ENCODE data around the gene CAMTA2. TPM values are rescaled to one million over a fixed set of nuclear protein-coding genes. Genes with fewer than 3 reads are reported as not detected.
A peak's percentile ranks its signal among the peaks of the same experiment; 100 is the strongest.

Gene CAMTA2
- polyA plus RNA-seq, 2 of the 4 experiments (the other 2 are of a cell fraction), result 12.4 to 30.3 TPM

- peak in 1 of 2 experiments; percentile 44 for DNase-seq (ENCODE audit: low read depth in 1 of 2, low spot score in 1 of 2)
- no peak for FAIRE-seq
- ChIA-PET CTCF (interaction anchor here (1.4 to 4.3 kb wide), 6 partner anchors 11 to 63 kb away, joined by 5 to 23 read pairs (median 12); partner anchors contain the start of gene CAMTA2), POLR2A (interaction anchor here (0.6 to 2.3 kb wide), 3 partner anchors 8 to 239 kb away, joined by 3 to 15 read pairs (median 4); partner anchors contain the start of gene CAMTA2)
- Histone ChIP-seq H3K27ac (peak overlapping the region; percentile 87 to 91), H3K4me2 (peak overlapping the region; percentile 89), H3K4me1 (peaks cover 26% of the 10 kb centered on the region), H3K9me3 (no peaks in the 10 kb centered on the region), H3K4me3 (peak overlapping the region; percentile 95)
- 18% methylated on average over 14 of the region's 14 CpGs for WGBS (ENCODE audit: missing lambda C conversion rate)
- TF ChIP-seq GATA3 (IDR thresholded peaks at IDR 0.05; ENCODE audit: borderline replicate concordance) (no peak), ATOH8 (CRISPR knock-in tag; IDR thresholded peaks at IDR 0.05; ENCODE audit: low read depth) (no peak), RCOR1 (IDR thresholded peaks at IDR 0.05; ENCODE audit: low read depth, low read length) (no peak), EHMT2 (IDR thresholded peaks at IDR 0.05; ENCODE audit: low read depth) (no peak), RAD21 (conservative IDR thresholded peaks at IDR 0.05 in 1 of 2, IDR thresholded peaks at IDR 0.05 in 1 of 2) (no peak), USF2 (IDR thresholded peaks at IDR 0.05) (no peak), SMC3 (IDR thresholded peaks at IDR 0.05) (no peak), TFCP2L1 (CRISPR knock-in tag; IDR thresholded peaks at IDR 0.05) (no peak), PHF8 (IDR thresholded peaks at IDR 0.05; ENCODE audit: borderline replicate concordance, low read depth) (no peak), EP300 (IDR thresholded peaks at IDR 0.05) (no peak), ZNF302 (CRISPR knock-in tag; IDR thresholded peaks at IDR 0.05) (no peak), ZC3H11A (IDR thresholded peaks at IDR 0.05) (no peak), TP53 (CRISPR knock-in tag; IDR thresholded peaks at IDR 0.05) (no peak), HOXB5 (CRISPR knock-in tag; IDR thresholded peaks at IDR 0.05) (no peak), MAX (IDR thresholded peaks at IDR 0.05) (no peak)
- peak in 1 of 2 experiments; percentile 14; a peak in 3 of 6 replicates for ATAC-seq
These were observed 11.4 kb upstream of the CAMTA2 start for GRCh38 chr17:4998732-4999429.

- CTCF ChIA-PET, result interaction anchor here (0.8 to 3.2 kb wide), 9 partner anchors 8 to 1430 kb away, joined by 3 to 23 read pairs (median 5); partner anchors contain the start of gene CAMTA2
- H3K4me2 ChIP-seq, result peak overlapping the region; percentile 89
- ATAC-seq (peak; percentile 40 to 62), FAIRE-seq (no peak), DNase-seq (ENCODE audit: low read depth in 1 of 2, low spot score in 1 of 2) (peak; percentile 33 to 36)
- H3K9me3 ChIP-seq, result no peaks in the 10 kb centered on the region
- H3K4me3 ChIP-seq, result peak overlapping the region; percentile 95
- H3K4me1 ChIP-seq, result peaks cover 26% of the 10 kb centered on the region
- TF ChIP-seq BCL3 (IDR thresholded peaks at IDR 0.05) (peak; percentile 9; the same call in 2 of the 3 replicates), MAFK (IDR thresholded peaks at IDR 0.05; ENCODE audit: partially characterized antibody) (no peak), PHF8 (IDR thresholded peaks at IDR 0.05; ENCODE audit: borderline replicate concordance, low read depth) (peak; percentile 79), POLR2A (IDR thresholded peaks at IDR 0.05; ENCODE audit: low read length) (peak; percentile 18; the same call in 1 of the 2 replicates)
- peak overlapping the region; percentile 87 to 91 for H3K27ac ChIP-seq
- 4% methylated on average over 12 of the region's 55 CpGs for WGBS (ENCODE audit: missing lambda C conversion rate)
- POLR2A ChIA-PET, result interaction anchor here (0.6 to 2.3 kb wide), 8 partner anchors 9 to 238 kb away, joined by 3 to 15 read pairs (median 4); partner anchors contain the start of genes CAMTA2, PFN1, RNF167 and SLC25A11
These were observed 10.7 kb upstream of the CAMTA2 start for GRCh38 chr17:4998027-4998731.

All from A549 (cell line).